ENCODE results near the gene SH3BP5.
A peak's percentile ranks its signal among the peaks of the same experiment; 100 is the strongest.
"Not testable (repeated sequence)": the region's sequence is repeated elsewhere in the genome, so short reads cannot be mapped to it uniquely, and the experiment has no call there.

The SH3BP5 gene

GRCh38 chr3:15368561-15369135 lies 36.3 kb upstream of the SH3BP5 start:
- DNase-seq (ENCODE audit: low read depth, low spot score), result no peak

GRCh38 chr3:15367059-15367458 lies 34.7 kb upstream of the SH3BP5 start:
- no peak overlapping the region for H3K4me3 ChIP-seq (ENCODE audit: low read depth, low read length)
- no peak for TF ChIP-seq CTCF (IDR thresholded peaks at IDR 0.05; ENCODE audit: insufficient read depth, low read length, missing control alignments)
- POLR2A ChIA-PET, result no interaction called here
- CTCF ChIA-PET, result interaction anchor here (1.4 to 2.5 kb wide), 5 partner anchors 10 to 99 kb away, joined by 4 to 20 read pairs (median 9); no protein-coding TSS in a partner anchor
- no peak for DNase-seq (ENCODE audit: low read depth, low spot score)

More at GRCh38 chr3:15368561-15369135, 36.3 kb upstream of the SH3BP5 start:
- no peak overlapping the region for H3K4me3 ChIP-seq (ENCODE audit: low read depth, low read length)
- no peak for TF ChIP-seq CTCF (IDR thresholded peaks at IDR 0.05; ENCODE audit: insufficient read depth, low read length, missing control alignments)
- ChIA-PET CTCF (interaction anchor here (1.6 to 14.5 kb wide), 2 partner anchors 10 to 102 kb away, joined by 10 to 366 read pairs; no protein-coding TSS in a partner anchor), POLR2A (no interaction called here)

GRCh38 chr3:15364078-15364477 lies 31.7 kb upstream of the SH3BP5 start:
- H3K4me3 ChIP-seq (ENCODE audit: low read depth, low read length); POLR2A ChIA-PET; DNase-seq (ENCODE audit: low read depth, low spot score): not testable (repeated sequence)
- CTCF ChIA-PET, result interaction anchor here (4.0 kb wide), 1 partner anchor 96 kb away, joined by 19 read pairs; no protein-coding TSS in a partner anchor

GRCh38 chr3:15361494-15362214 lies 29.3 kb upstream of the SH3BP5 start:
- CTCF ChIA-PET, result interaction anchor here (0.6 to 4.0 kb wide), 6 partner anchors 16 to 159 kb away, joined by 3 to 19 read pairs (median 6); partner anchors contain the start of gene SH3BP5
- H3K4me3 ChIP-seq (ENCODE audit: low read depth, low read length), result no peak overlapping the region
- TF ChIP-seq CTCF (IDR thresholded peaks at IDR 0.05; ENCODE audit: insufficient read depth, low read length, missing control alignments), result no peak
- POLR2A ChIA-PET, result interaction anchor here (0.7 kb wide), 1 partner anchor 94 kb away, joined by 3 read pairs; no protein-coding TSS in a partner anchor
- no peak for DNase-seq (ENCODE audit: low read depth, low spot score)

GRCh38 chr3:15360788-15361493 lies 28.6 kb upstream of the SH3BP5 start:
- CTCF ChIA-PET, result interaction anchor here (0.6 to 4.0 kb wide), 6 partner anchors 17 to 158 kb away, joined by 3 to 19 read pairs (median 6); partner anchors contain the start of gene SH3BP5
- POLR2A ChIA-PET, result no interaction called here
- H3K4me3 ChIP-seq (ENCODE audit: low read depth, low read length), result no peak overlapping the region

More at GRCh38 chr3:15360788-15361493, 28.6 kb upstream of the SH3BP5 start:
- no peak for TF ChIP-seq CTCF (IDR thresholded peaks at IDR 0.05; ENCODE audit: insufficient read depth, low read length, missing control alignments)
- peak; percentile 50 for DNase-seq (ENCODE audit: low read depth, low spot score)

All from AG04449 (cell line).